GM04503 (cell line): ENCODE data around the gene ZNF562.

Experiments
- DNase-seq: peaks from one replicate; pipeline ENCODE4 v3.0.0-alpha.2; 2012; ENCODE audit warnings: low read depth

The ZNF562 gene

DNA sequence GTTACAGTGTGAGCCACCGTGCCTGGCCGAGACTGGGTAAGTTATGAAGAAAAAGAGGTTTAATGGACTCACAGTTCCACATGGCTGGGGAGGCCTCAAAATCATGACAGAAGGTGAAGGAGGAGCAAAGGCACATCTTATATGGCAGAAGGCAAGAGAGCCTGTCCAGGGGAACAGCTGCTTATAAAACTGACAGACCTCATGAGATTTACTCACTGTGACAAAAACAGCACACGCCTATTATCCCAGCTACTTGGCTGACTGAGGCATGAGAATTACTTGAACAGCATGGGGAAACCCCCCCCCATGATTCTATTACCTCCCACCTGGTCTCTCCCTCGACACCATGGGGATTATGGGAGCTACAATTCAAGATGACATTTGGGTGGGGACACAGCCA is 30.4 kb downstream of the ZNF562 start:
- DNase-seq: no peak

DNA sequence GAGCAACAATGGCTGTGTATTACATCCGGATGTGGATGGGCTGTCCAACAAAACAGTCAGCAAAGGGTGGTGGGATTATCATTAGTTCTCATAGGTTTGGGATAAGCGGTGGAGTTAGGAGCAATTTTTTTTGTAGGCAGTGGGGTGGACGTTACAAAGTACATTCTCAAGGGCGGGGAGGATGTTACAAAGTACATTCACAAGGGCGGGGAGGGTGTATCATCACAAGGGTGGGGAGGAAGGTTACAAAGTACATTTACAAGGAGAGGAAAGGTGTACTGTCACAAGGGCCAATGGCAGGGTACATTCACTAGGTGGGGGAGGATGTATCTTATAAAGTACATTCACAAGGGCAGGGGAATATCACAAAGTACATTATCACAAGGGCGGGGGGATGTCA is 33.1 kb downstream of the ZNF562 start:
- DNase-seq: no peak

DNA sequence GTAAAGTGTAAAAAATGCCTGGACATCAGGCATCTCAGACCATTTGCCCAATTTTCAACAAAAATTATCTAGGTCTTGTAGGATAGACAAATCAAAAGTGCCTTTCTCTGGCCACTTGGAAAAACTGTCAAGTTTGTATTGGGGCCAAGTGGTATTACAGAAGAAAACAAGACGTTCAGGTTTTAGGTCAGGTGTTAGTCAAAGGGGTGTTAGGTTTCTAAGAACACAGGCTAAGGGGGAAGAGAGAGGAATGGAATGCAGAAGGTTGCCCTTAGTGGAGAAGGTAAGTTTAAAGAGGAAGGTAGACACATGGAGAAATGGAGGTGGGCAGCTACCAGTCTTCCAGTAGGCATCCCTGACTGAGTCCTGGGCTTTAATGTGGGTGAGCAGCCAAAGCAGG is 33.9 kb downstream of the ZNF562 start:
- DNase-seq: no peak

DNA sequence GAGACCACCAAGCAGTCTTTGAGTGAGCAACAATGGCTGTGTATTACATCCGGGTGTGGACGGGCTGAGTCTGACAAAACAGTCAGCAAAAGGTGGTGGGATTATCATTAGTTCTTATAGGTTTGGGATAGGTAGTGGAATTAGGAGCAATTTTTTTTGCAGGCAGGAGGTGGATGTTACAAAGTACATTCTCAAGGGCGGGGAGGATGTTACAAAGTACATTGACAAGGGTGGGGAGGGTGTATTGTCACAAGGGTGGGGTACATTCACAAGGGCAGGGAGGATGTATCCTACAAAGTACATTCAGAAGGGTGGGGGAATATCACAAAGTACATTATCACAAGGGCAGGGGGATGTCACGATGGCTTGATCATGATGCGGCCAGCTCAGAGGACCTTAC is 38.9 kb downstream of the ZNF562 start:
- DNase-seq: no peak

DNA sequence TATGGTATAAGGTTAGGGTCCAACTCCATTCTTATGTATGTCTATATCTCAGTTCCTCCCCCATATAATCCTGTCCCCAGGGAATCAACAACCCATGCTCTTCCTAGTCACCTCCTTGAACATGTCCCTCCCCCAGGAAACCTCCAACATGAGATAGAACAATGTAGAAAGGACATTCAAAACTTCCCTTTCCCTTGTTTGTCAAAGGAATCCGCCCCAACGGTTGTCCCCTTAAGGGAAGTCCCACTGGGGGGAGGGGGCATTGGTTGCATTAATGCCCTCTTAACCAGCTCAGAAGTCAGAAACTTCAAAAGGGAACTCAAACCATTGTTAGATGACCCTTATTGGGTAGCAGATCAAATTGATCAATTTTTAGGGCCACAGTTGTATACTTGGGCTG is 47.0 kb downstream of the ZNF562 start:
- no peak for DNase-seq

DNA sequence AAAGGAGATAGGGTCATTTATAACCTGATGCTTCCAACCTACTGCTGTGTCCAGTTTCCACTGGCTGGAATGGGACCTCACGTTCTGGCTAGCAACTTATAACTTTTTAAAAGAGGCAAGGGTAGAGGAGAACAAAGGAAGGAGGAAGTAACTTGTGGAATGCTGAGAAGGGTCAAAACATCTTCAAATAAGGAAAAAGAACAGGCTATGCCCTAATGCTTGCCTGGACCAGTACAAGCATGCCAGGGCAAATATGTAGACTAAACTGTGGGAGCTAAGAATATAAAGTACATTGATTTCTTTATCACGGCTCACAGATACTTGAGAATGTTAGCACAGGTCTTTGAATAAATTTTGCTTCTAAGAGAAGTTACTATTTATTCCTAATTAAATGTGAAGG is 52.4 kb downstream of the ZNF562 start:
- no peak for DNase-seq

DNA sequence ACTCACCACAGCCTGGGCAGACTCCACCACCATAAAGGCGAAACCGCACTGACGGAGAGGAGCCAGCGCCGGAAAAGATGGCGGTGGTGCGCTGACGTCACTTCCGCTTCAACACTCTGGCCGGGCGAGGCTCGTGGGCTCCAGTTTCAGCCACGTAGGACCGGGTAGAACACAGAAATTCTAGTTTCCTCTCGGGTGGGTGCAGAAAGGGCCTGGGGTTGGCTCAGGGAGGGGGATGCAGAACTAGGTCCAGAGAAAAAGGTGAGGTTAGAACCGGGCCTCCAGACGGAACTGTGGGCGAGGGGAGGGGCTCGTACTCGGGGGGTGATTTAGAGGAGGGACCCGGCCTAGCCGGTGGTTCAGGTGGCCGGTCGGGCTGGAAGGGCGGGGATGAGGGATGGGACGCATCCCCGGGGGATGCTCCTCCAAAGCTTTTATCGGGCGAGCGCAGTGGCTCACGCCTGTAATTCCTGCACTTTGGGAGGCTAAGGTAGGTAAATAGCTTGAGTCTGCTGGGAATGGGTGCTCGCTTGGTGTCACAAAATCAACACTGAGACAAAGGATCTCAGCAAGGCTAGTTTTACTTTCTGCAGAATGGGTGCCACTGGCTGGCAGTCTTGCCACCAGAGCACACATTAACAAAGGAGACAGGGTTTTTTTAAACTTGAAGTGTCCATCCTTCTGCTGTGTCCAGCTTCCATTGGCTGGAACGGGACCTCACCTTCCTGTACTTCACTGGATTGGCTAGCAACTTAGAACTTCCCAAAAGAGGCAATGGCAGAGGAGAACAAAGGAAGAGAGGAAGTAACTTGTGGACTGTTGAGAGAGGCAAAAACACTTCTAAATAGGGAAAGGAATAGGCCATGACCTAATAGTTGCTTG is 53.5 kb downstream of the ZNF562 start, which contains the start of gene ZNF561:
TSS of gene ZNF561 (minus strand) at position 77 of the 882 bp plus-strand sequence. CDS start 1,776 bp downstream, outside the sequence.
- DNase-seq: peak; percentile 66

DNA sequence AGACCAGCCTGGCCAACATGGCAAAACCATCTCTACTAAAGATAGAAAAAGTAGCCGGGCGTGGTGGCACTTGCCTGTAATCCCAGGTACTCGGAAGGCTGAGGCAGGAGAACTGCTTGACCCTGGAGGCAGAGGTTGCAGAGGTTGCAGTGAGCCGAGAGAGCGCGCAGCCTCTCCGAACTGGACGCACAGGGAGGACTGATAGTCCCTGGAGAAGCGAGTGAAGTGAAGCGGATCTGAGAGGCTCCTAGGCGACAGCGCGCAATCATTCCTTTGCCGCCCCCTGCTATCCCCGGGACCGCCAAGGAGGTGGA is 54.1 kb downstream of the ZNF562 start:
- no peak for DNase-seq

DNA sequence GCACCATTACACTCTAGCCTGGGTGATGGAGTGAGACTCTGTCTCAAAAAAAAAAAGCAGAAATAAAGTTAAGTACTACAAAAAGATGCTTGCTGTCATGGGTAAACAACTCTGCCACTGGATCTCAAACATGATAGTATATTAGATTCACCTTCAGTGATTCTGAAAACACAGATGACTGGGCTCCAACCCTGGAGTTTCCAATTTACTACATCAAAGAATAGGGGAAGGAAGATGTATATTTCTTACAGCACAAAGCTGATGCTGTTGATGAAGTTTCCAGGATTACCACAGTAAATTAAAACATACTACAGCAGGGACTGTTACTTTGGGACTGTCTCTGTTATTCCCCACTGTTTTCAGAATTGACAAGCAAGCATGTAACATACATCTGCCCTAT is 59.1 kb downstream of the ZNF562 start:
- no peak for DNase-seq

DNA sequence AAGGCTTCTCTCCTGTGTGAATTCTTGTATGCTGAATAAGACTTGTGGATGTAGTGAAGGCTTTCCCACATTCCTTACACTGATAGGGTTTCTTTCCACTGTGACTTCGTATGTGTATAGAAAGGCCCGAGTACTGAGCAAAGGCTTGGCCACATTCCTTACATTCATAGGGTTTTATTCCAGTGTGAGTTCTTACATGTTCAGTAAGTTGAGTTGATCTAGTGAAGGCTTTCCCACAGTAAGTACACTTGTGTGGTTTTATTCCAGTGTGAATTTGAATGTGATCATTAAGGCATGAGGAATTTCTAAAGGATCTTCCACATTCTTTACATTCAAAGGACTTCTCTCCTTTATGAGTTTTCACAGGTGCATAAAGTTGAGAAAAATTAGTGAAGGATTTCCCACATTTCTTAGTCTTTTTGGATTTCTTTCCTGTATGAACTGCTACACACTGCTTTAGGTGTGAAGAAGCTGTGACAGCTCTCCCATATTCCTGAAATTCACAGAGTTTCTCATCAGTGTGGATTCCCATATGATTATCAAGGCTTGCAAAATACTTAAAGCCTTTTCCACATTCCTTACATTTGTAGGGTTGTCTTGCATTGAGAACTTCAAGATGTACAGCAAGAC is 64.3 kb downstream of the ZNF562 start:
- DNase-seq: no peak

DNA sequence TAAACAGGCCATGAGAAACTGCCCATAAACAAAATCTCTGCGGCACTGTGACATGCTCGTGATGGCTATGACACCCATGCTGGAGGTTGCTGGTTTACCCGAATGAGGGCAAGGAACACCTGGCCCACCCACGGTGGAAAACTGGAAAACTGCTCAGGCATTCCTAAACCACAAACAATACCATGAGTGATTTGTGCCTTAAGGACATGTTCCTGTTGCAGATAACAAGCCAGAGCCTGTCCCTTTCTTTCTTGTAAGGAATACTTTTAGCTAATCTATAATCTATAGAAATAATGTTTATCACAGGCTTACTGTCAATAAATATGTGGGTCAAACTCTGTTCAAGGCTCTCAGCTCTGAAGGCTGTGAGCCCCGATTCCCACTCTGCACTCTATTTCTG is 66.0 kb downstream of the ZNF562 start:
- no peak for DNase-seq

DNA sequence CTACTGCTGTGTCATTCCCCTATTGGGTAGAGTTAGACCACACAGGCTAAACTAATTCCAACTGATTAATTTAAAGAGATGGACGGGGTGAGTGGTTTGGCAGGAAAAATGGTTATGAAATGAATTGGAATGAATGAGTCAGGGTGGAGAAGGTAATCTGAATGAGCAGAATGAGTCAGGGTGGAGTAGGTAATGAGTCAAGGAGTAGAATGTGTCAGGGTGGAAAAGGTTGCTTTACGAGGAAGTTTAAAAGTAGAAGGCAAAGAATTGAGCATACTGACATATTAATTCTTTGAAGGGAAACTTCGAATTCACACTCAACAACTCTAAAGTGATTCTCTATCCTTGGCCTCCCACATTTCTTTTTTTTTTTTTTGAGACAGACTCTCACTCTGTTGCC is 77.9 kb downstream of the ZNF562 start:
- DNase-seq: peak; percentile 67
